IMR-90 (cell line): ENCODE measurements around the gene ELOA. TPM values are rescaled to one million over a fixed set of nuclear protein-coding genes. Genes with fewer than 3 reads are reported as not detected.

Experiments
- ATAC-seq: fragments of 200-7000 bp; cut with Tn5 transposase; 2 replicates; pipeline ENCODE4 v1.9.1; 2020; ENCODE audit warnings: low read depth, mild to moderate bottlenecking, moderate library complexity
- BruUV-seq: library from RNA; stranded (reverse); fragments of 400-500 nt; replicated peaks from 2 replicates; lab custom pipeline; 2021; lab: Mats Ljungman, UMichigan
- CTCF ChIA-PET: fragments of 300-600 bp; formaldehyde crosslinking; extraction: SDS; loops from one replicate; lab custom pipeline; 2021; ENCODE audit warnings: antibody characterized with exemption; lab: Yijun Ruan, JAX
- POLR2A ChIA-PET: fragments of 300-600 bp; sonication (Branson Sonifier 250); formaldehyde crosslinking; loops from one replicate; lab custom pipeline; 2022; ENCODE audit warnings: antibody characterized with exemption; ENCODE audit not compliant: unreplicated experiment; lab: Charles Lee
- DNase-seq: peaks from one replicate; pipeline ENCODE4 v3.0.0; 2013
- H2AFZ ChIP-seq: replicated peaks from 2 replicates; pipeline ENCODE3; 2013; ENCODE audit warnings: low read length, mild to moderate bottlenecking; ENCODE audit not compliant: poor library complexity
- H2AK5ac ChIP-seq: 2 replicates; pipeline ENCODE4 v1.6.1; 2013; ENCODE audit warnings: low read depth, low read length, inconsistent platforms
- H2AK9ac ChIP-seq: replicated peaks from 2 replicates; pipeline ENCODE3; 2013; ENCODE audit warnings: mild to moderate bottlenecking, low read depth, low read length, moderate library complexity; ENCODE audit not compliant: poor library complexity
- H2BK120ac ChIP-seq: 2 replicates; pipeline ENCODE4 v1.6.1; 2013; ENCODE audit warnings: low read depth, low read length, inconsistent platforms
- H2BK15ac ChIP-seq: 3 replicates; pipeline ENCODE4 v1.6.1; 2013; ENCODE audit warnings: low read depth, low read length, inconsistent platforms
- H2BK20ac ChIP-seq: 2 replicates; pipeline ENCODE4 v1.6.1; 2013; ENCODE audit warnings: low read depth, mild to moderate bottlenecking, inconsistent platforms, low read length, moderate library complexity
- H2BK5ac ChIP-seq: 2 replicates; pipeline ENCODE4 v1.6.1; 2013; ENCODE audit warnings: mild to moderate bottlenecking, low read depth, low read length, inconsistent platforms; ENCODE audit not compliant: poor library complexity, severe bottlenecking
- H3K14ac ChIP-seq: replicated peaks from 2 replicates; pipeline ENCODE4 v1.6.1; 2013; ENCODE audit warnings: low read depth, low read length, inconsistent platforms
- H3K18ac ChIP-seq: 2 replicates; pipeline ENCODE4 v1.6.1; 2013; ENCODE audit warnings: low read depth, low read length, control low read depth
- H3K23ac ChIP-seq: 2 replicates; pipeline ENCODE4 v1.6.1; 2013; ENCODE audit warnings: low read depth, low read length, inconsistent platforms
- H3K27ac ChIP-seq: 2 replicates; pipeline ENCODE4 v1.5.1; 2013; ENCODE audit warnings: mild to moderate bottlenecking, control low read depth, low read length; ENCODE audit not compliant: insufficient read depth
- H3K27me3 ChIP-seq: 2 replicates; pipeline ENCODE4 v1.6.1; 2013; ENCODE audit warnings: low read length; ENCODE audit not compliant: control insufficient read depth, insufficient read depth
- H3K36me3 ChIP-seq: 2 replicates; pipeline ENCODE4 v1.6.1; 2013; ENCODE audit warnings: low read length, mixed read lengths; ENCODE audit not compliant: control insufficient read depth, insufficient read depth
- H3K4ac ChIP-seq: 2 replicates; pipeline ENCODE4 v1.6.1; 2013; ENCODE audit warnings: low read depth, low read length, inconsistent platforms
- H3K4me1 ChIP-seq: 2 replicates; pipeline ENCODE4 v1.6.1; 2013; ENCODE audit warnings: low read length, mixed read lengths; ENCODE audit not compliant: control insufficient read depth, insufficient read depth
- H3K4me2 ChIP-seq: 2 replicates; pipeline ENCODE4 v1.6.1; 2013; ENCODE audit warnings: low read depth, mild to moderate bottlenecking, control low read depth, low read length, moderate library complexity
- H3K4me3 ChIP-seq: 2 replicates; pipeline ENCODE4 v1.5.1; 2013; ENCODE audit warnings: low read depth, mild to moderate bottlenecking, control low read depth, low read length, moderate library complexity; ENCODE audit not compliant: insufficient read depth
- H3K56ac ChIP-seq: 2 replicates; pipeline ENCODE4 v1.6.1; 2013; ENCODE audit warnings: low read length, inconsistent platforms; ENCODE audit not compliant: insufficient read depth; ENCODE audit errors: extremely low read depth
- H3K79me1 ChIP-seq, 2 experiments: 2 replicates each; pipeline ENCODE4 v1.6.1; 2013; ENCODE audit warnings: low read length in 2 of 2, inconsistent platforms in 1 of 2, low read depth in 1 of 2
- H3K9ac ChIP-seq: 2 replicates; pipeline ENCODE4 v1.6.1; 2013; ENCODE audit warnings: low read depth, low read length, control low read depth
- H3K9me1 ChIP-seq: 2 replicates; pipeline ENCODE4 v1.6.1; 2013; ENCODE audit warnings: low read length, inconsistent platforms; ENCODE audit not compliant: insufficient read depth
- H3K9me3 ChIP-seq: 2 replicates; pipeline ENCODE4 v1.6.1; 2013; ENCODE audit warnings: low read length; ENCODE audit not compliant: control insufficient read depth, insufficient read depth
- H4K20me1 ChIP-seq: 2 replicates; pipeline ENCODE4 v1.6.1; 2013; ENCODE audit warnings: low read length, inconsistent platforms; ENCODE audit not compliant: insufficient read depth
- H4K5ac ChIP-seq: 2 replicates; pipeline ENCODE4 v1.6.1; 2013; ENCODE audit warnings: mild to moderate bottlenecking, low read depth, low read length, control low read depth
- H4K8ac ChIP-seq, 2 experiments: 2 replicates each; pipeline ENCODE4 v1.6.1; 2013; ENCODE audit warnings: low read depth in 2 of 2, low read length in 2 of 2, control low read depth in 1 of 2, inconsistent platforms in 1 of 2
- H4K91ac ChIP-seq: 2 replicates; pipeline ENCODE4 v1.6.1; 2013; ENCODE audit warnings: low read depth, low read length, inconsistent platforms; ENCODE audit not compliant: insufficient read depth
- BHLHE40 ChIP-seq: fragments of 150-350 bp; IDR thresholded peaks from 2 replicates; pipeline ENCODE4 v1.6.1; 2016; ENCODE audit warnings: mild to moderate bottlenecking, low read depth, low read length
- CEBPB ChIP-seq: IDR thresholded peaks from 2 replicates; pipeline ENCODE4 v1.6.1; 2012; ENCODE audit warnings: low read depth, low read length, improper control_type of control experiment
- CHD1 ChIP-seq: IDR thresholded peaks from 2 replicates; pipeline ENCODE4 v1.6.1; 2012; ENCODE audit warnings: low read depth, low read length, improper control_type of control experiment
- CTCF ChIP-seq: conservative IDR thresholded peaks from 2 replicates; pipeline ENCODE4 v1.5.1; 2012; ENCODE audit warnings: mild to moderate bottlenecking, low read depth, low read length, improper control_type of control experiment
- FOS ChIP-seq: fragments of 150-350 bp; IDR thresholded peaks from 2 replicates; pipeline ENCODE4 v1.6.1; 2016; ENCODE audit warnings: low read depth, low read length
- MAFK ChIP-seq: IDR thresholded peaks from 2 replicates; pipeline ENCODE4 v1.6.1; 2012; ENCODE audit warnings: low read depth, low read length, improper control_type of control experiment
- MAZ ChIP-seq: IDR thresholded peaks from 2 replicates; pipeline ENCODE4 v1.6.1; 2012; ENCODE audit warnings: low read depth, mild to moderate bottlenecking, low read length, improper control_type of control experiment, moderate library complexity, borderline replicate concordance
- MXI1 ChIP-seq: IDR thresholded peaks from 2 replicates; pipeline ENCODE4 v1.6.1; 2012; ENCODE audit warnings: low read depth, mild to moderate bottlenecking, low read length, moderate library complexity, borderline replicate concordance
- NFE2L2 ChIP-seq: fragments of 150-350 bp; IDR thresholded peaks from 2 replicates; pipeline ENCODE4 v1.6.1; 2016; ENCODE audit warnings: low read depth, mild to moderate bottlenecking, low read length
- POLR2A ChIP-seq: IDR thresholded peaks from 2 replicates; pipeline ENCODE4 v1.6.1; 2012; ENCODE audit warnings: mild to moderate bottlenecking, low read depth, low read length
- RAD21 ChIP-seq: IDR thresholded peaks from 2 replicates; pipeline ENCODE4 v1.6.1; 2012; ENCODE audit warnings: low read length, improper control_type of control experiment
- RCOR1 ChIP-seq: IDR thresholded peaks from 2 replicates; pipeline ENCODE4 v1.6.1; 2012; ENCODE audit warnings: mild to moderate bottlenecking, low read length, improper control_type of control experiment; ENCODE audit not compliant: insufficient replicate concordance
- RFX5 ChIP-seq: IDR thresholded peaks from 2 replicates; pipeline ENCODE4 v1.8.0; 2012; ENCODE audit warnings: low read depth, mild to moderate bottlenecking, low read length, moderate library complexity
- SMC3 ChIP-seq: fragments of 150-350 bp; IDR thresholded peaks from 2 replicates; pipeline ENCODE4 v1.6.1; 2016; ENCODE audit warnings: low read depth, mild to moderate bottlenecking, antibody characterized with exemption, low read length, moderate library complexity
- USF2 ChIP-seq: fragments of 150-350 bp; IDR thresholded peaks from 2 replicates; pipeline ENCODE4 v1.6.1; 2017; ENCODE audit warnings: mild to moderate bottlenecking, antibody characterized with exemption, low read length, low read depth
- WGBS, 2 experiments: methylation state at CpG; one replicate each; pipeline versions ENCODE4 v1.1.5 to v1.1.7; 2013; ENCODE audit warnings: missing lambda C conversion rate in 2 of 2; ENCODE audit not compliant: insufficient read length in 1 of 2; ENCODE audit errors: extremely low coverage in 2 of 2; 5-methylcytosine and 5-hydroxymethylcytosine counted together
- dilution Hi-C: fragments of 300-500 bp; cut with HindIII; formaldehyde crosslinking; loops from one replicate; pipeline ENCODE4 v1.14.3; 2018; ENCODE audit warnings: low sequenced_read_pairs; ENCODE audit not compliant: unreplicated experiment
- in situ Hi-C: fragments of 300-500 bp; cut with MboI; formaldehyde crosslinking; loops from 3 replicates; pipeline ENCODE4 v1.14.3; 2019; ENCODE audit warnings: low sequenced_read_pairs, inconsistent platforms, mixed read lengths
- intact Hi-C: fragments of 100-400 bp; cut with micrococcal nuclease; formaldehyde crosslinking; loops from 2 replicates; pipeline ENCODE4 v1.10.0; 2022
- polyA plus RNA-seq, 3 experiments: library from polyadenylated mRNA; depleted of rRNA; stranded (reverse); fragments of >200 nt; gene quantifications; 2 replicates each; pipeline ENCODE4 v1.2.3, GENCODE V29; 2012; ENCODE audit warnings: low replicate concordance in 1 of 3
- total RNA-seq: library from RNA; depleted of rRNA; stranded (reverse); fragments of >200 nt; gene quantifications from 2 replicates; pipeline ENCODE4 v1.2.3, GENCODE V29; 2012
- TF ChIP-seq, protein P1 (sequence below): fragments of 150-350 bp; IDR thresholded peaks from 2 replicates; pipeline ENCODE4 v1.6.1; 2016; ENCODE audit warnings: low read depth, mild to moderate bottlenecking, low read length, moderate library complexity, borderline replicate concordance

ELOA gene
- total and polyA plus RNA-seq, 2 of the 4 experiments (the other 2 are of a cell fraction), result 22.9 to 40.7 TPM

DNA sequence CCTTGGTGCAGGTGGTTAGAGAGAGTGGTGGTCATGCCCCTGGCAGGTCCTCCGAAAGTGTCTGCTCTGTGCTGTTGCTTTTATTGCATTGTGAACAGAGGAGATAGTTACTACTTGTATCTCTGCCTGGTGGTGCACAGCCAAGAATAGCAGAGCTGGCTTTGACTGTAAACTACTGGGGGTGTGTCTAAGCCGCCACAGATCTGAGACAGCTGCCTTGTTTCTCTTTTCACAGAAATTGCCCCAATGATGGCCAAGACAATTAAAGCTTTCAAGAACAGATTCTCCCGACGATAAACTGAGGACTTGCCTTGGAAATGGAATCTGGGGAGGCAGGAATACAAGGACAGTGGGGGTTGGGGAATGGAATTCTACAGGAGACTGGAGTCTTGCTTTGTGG is 16.0 kb downstream of the ELOA start:
- peaks cover 66% of the 10 kb centered on the region for H3K36me3 ChIP-seq

More for the DNA sequence above, 16.0 kb downstream of the ELOA start:
- no peak overlapping the region for H3K56ac ChIP-seq
- H2AK5ac ChIP-seq, result no peak overlapping the region
- no peak overlapping the region for H4K5ac ChIP-seq
- H4K20me1 ChIP-seq, result peaks cover 29% of the 10 kb centered on the region
- H3K79me1 ChIP-seq, result peaks cover 14 to 55% of the 10 kb centered on the region in 2 experiments
- ATAC-seq (peak; percentile 79), DNase-seq (peak; percentile 52)
- no peak overlapping the region for H2AK9ac ChIP-seq
- no peak for TF ChIP-seq MAZ
- TF ChIP-seq POLR2A, result no peak
- no peak for TF ChIP-seq CHD1
- TF ChIP-seq, protein P1, sequence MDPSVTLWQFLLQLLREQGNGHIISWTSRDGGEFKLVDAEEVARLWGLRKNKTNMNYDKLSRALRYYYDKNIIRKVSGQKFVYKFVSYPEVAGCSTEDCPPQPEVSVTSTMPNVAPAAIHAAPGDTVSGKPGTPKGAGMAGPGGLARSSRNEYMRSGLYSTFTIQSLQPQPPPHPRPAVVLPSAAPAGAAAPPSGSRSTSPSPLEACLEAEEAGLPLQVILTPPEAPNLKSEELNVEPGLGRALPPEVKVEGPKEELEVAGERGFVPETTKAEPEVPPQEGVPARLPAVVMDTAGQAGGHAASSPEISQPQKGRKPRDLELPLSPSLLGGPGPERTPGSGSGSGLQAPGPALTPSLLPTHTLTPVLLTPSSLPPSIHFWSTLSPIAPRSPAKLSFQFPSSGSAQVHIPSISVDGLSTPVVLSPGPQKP, result no peak
- TF ChIP-seq RFX5, result no peak
- TF ChIP-seq CTCF, result no peak
- TF ChIP-seq CEBPB, result no peak
- no peak for TF ChIP-seq RAD21
- no peak for TF ChIP-seq NFE2L2
- TF ChIP-seq SMC3, result no peak
- TF ChIP-seq FOS, result no peak
- no peak for TF ChIP-seq MAFK
- no peak for TF ChIP-seq BHLHE40
- no peak for TF ChIP-seq USF2
- TF ChIP-seq MXI1, result no peak
- TF ChIP-seq RCOR1, result no peak
- CTCF ChIA-PET, result no interaction called here
- peak overlapping the region; percentile 10; the same call in 1 of the 2 replicates for H3K4me2 ChIP-seq
- H3K27ac ChIP-seq, result peak overlapping the region; percentile 9; the same call in 1 of the 2 replicates
- no peak overlapping the region for H3K14ac ChIP-seq
- H3K9me3 ChIP-seq, result no peaks in the 10 kb centered on the region
- WGBS, 2 experiments, result no CpG with 5 or more reads among the region's 4 CpGs
- no TSS peak for BruUV-seq
- H2BK15ac ChIP-seq, result no peak overlapping the region
- in situ Hi-C loops (loop anchor here (10.0 kb wide), 1 partner anchor 214 kb away; no protein-coding TSS in a partner anchor), dilution Hi-C loops (no loop called here), intact Hi-C loops (no loop called here)
- H3K9ac ChIP-seq, result no peak overlapping the region
- POLR2A ChIA-PET, result no interaction called here
- no peaks in the 10 kb centered on the region for H3K27me3 ChIP-seq
- no peak overlapping the region for H3K4me3 ChIP-seq
- H4K8ac ChIP-seq, result no peak overlapping the region
- H3K9me1 ChIP-seq, result 0 out of 2 replicates have a peak, but pooled peaks cover 7% of the 10 kb centered on the region
- H3K4ac ChIP-seq, result no peak overlapping the region
- H3K23ac ChIP-seq, result no peak overlapping the region
- no peak overlapping the region for H2BK20ac ChIP-seq
- peaks cover 2% of the 10 kb centered on the region; the same call in 1 of the 2 replicates for H3K4me1 ChIP-seq
- H4K91ac ChIP-seq, result no peak overlapping the region
- H2AFZ ChIP-seq, result no peak overlapping the region
- no peak overlapping the region for H2BK120ac ChIP-seq
- no peak overlapping the region for H3K18ac ChIP-seq
- H2BK5ac ChIP-seq, result no peak overlapping the region
